Measurements from ENCODE around the gene MTG1. TPM values are rescaled to one million over a fixed set of nuclear protein-coding genes. Genes with fewer than 3 reads are reported as not detected.
"Not testable (repeated sequence)": the region's sequence is repeated elsewhere in the genome, so short reads cannot be mapped to it uniquely, and the experiment has no call there.

MTG1 gene
- total and polyA plus RNA-seq, 3 donors from 2014 or later, result 72.9 to 84.8 (median 76.1) TPM

DNA sequence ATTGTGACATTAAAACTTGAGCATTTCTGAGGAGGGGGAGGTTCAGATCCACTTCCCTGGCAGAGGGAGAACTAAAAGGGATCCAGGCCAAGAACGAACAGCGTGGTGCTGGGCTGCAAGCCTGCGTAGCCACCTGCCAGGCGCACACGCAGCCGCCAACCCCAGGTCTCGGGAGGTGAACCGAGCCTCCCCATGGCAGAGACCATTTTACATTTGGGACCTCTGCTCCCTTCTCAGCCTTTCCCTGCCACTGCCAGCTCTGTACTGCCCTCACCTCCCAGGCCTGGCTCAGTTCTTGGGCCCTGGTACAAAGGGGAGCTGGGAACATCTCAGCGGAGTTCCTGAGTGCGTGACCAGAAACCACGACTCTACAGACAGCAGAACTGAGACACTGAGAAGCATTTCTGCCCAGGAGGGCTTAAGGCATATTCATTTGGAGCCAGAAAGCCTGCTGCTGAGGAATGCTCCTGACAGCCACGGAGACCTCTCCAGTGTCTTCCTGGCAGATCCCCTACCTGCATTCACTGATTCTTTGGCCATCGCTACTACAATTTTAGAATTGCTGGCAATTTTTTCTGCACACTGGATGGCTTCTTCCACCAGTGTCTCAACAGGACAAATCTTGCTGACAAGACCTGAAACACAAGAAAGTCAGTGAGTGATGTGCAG is 28.4 kb upstream of the MTG1 start:
- no peak for DNase-seq
- intact Hi-C loops (cut with DNase I; ENCODE audit: low total_unique reads), result no loop called here
- 90% methylated on average over 12 to 13 of the region's 13 CpGs for WGBS, 2 donors
- H3K4me1 ChIP-seq, result no peaks in the 10 kb centered on the region
- no peaks in the 10 kb centered on the region for H3K36me3 ChIP-seq (ENCODE audit: low read depth, missing control alignments)
- H3K27me3 ChIP-seq, result no peaks in the 10 kb centered on the region
- no peak overlapping the region for H3K4me3 ChIP-seq
- no peak overlapping the region for H3K27ac ChIP-seq
- no peaks in the 10 kb centered on the region for H3K9me3 ChIP-seq
- TF ChIP-seq POLR2A (IDR thresholded peaks at IDR 0.05), result no peak
- TF ChIP-seq, protein P1, sequence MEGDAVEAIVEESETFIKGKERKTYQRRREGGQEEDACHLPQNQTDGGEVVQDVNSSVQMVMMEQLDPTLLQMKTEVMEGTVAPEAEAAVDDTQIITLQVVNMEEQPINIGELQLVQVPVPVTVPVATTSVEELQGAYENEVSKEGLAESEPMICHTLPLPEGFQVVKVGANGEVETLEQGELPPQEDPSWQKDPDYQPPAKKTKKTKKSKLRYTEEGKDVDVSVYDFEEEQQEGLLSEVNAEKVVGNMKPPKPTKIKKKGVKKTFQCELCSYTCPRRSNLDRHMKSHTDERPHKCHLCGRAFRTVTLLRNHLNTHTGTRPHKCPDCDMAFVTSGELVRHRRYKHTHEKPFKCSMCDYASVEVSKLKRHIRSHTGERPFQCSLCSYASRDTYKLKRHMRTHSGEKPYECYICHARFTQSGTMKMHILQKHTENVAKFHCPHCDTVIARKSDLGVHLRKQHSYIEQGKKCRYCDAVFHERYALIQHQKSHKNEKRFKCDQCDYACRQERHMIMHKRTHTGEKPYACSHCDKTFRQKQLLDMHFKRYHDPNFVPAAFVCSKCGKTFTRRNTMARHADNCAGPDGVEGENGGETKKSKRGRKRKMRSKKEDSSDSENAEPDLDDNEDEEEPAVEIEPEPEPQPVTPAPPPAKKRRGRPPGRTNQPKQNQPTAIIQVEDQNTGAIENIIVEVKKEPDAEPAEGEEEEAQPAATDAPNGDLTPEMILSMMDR (IDR thresholded peaks at IDR 0.05), result no peak

DNA sequence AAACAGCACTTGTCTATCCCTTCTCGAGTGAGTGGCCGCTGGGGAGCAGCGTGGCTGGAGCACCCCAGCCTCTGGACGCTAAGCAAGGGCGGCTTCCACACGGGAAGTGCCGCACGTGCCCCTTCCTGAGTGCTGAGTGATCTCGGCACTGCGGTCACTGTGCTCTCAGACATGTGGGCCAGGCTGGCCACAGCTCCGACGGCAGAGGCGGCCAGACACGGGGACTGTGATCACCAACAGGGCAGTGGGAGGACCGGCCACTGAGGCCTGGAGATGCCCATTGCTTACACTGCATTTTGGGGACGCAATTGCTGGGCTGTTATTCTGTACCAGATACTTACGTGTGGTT is 27.9 kb upstream of the MTG1 start:
- no peak for DNase-seq
- Histone ChIP-seq H3K4me3 (no peak overlapping the region), H3K36me3 (ENCODE audit: low read depth, missing control alignments) (no peaks in the 10 kb centered on the region), H3K9me3 (no peaks in the 10 kb centered on the region), H3K27me3 (no peaks in the 10 kb centered on the region), H3K4me1 (no peaks in the 10 kb centered on the region), H3K27ac (no peak overlapping the region)
- intact Hi-C loops (cut with DNase I; ENCODE audit: low total_unique reads), result no loop called here
- TF ChIP-seq, protein P1 (IDR thresholded peaks at IDR 0.05), result no peak
- no peak for TF ChIP-seq POLR2A (IDR thresholded peaks at IDR 0.05)
- 82 to 94% methylated on average over 9 to 17 of the region's 17 CpGs for WGBS, 2 donors

DNA sequence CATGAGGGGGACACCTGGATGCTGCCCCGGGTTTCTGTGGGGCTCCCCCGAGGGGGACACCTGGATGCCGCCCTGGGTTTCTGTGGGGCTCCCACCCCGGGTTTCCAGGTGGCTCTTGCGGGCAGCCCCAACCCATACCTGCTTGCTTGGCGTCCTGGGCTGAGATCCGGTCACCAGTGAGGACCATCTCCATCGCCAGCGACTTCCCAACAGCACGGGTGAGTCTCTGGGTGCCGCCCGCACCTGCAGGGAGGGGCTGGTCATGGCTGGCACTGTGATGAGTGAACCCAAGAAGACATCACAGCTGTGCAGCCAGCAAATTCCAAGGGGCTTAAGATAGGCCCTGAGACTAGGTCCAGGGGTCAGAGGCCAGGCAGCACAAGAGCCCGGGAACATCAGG is 27.2 kb upstream of the MTG1 start:
- Histone ChIP-seq H3K4me3 (no peak overlapping the region), H3K27ac (no peak overlapping the region), H3K36me3 (ENCODE audit: low read depth, missing control alignments) (no peaks in the 10 kb centered on the region), H3K9me3 (no peaks in the 10 kb centered on the region), H3K27me3 (no peaks in the 10 kb centered on the region), H3K4me1 (no peaks in the 10 kb centered on the region)
- WGBS, 2 donors, result 90 to 95% methylated on average over 1 to 13 of the region's 13 CpGs
- intact Hi-C loops (cut with DNase I; ENCODE audit: low total_unique reads), result no loop called here
- no peak for DNase-seq
- TF ChIP-seq, protein P1 (IDR thresholded peaks at IDR 0.05), result no peak
- no peak for TF ChIP-seq POLR2A (IDR thresholded peaks at IDR 0.05)

DNA sequence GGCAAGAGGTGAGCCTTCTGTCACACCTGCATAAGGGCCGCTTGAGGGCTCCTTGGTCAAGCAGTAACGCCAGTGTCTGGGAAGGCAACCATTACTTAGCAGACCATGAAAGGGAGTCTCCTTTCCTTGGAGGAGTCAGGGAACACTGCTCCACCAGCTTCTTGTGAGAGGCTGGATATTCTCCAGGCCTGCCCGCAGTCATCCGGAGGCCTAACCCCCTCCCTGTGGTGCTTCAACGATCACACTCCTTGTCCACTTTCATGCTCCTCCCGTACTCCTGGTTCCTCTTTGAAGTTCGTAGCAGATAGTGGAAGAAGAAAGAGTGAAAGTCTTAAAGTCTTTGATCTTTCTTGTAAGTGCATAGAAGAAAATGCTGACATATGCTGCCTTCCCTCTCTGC is 26.5 kb upstream of the MTG1 start:
- intact Hi-C loops (cut with DNase I; ENCODE audit: low total_unique reads); DNase-seq; H3K27ac ChIP-seq; H3K4me1 ChIP-seq; H3K9me3 ChIP-seq; H3K4me3 ChIP-seq; H3K36me3 ChIP-seq (ENCODE audit: low read depth, missing control alignments); H3K27me3 ChIP-seq: not testable (repeated sequence)
- WGBS, 2 donors, result 83 to 91% methylated on average over 2 to 3 of the region's 7 CpGs

DNA sequence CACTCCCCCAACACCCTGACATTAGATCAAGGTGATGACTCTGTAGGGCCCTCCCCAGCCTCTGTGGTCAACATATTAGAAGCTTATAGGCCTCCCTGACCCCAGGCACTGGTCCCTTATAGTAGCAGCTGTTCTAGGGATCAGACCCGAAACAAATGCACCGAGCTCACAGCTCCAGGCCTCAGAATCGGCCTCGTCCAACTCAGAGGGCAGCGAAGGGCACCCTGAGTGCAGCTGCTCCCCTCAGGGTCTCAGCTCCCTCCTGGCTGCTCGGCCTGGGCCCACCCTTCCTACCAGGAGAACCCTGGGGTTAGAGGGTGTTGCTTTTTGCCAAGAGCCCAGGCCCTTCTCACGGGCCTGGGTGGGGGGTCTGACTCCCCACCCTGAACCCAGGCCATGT is 25.8 kb upstream of the MTG1 start:
- TF ChIP-seq POLR2A (IDR thresholded peaks at IDR 0.05), result no peak
- TF ChIP-seq, protein P1 (IDR thresholded peaks at IDR 0.05), result no peak
- DNase-seq, result no peak
- 88 to 92% methylated on average over 6 to 7 of the region's 7 CpGs for WGBS, 2 donors
- intact Hi-C loops (cut with DNase I; ENCODE audit: low total_unique reads), result no loop called here
- Histone ChIP-seq H3K27ac (no peak overlapping the region), H3K4me1 (peaks cover 8% of the 10 kb centered on the region), H3K27me3 (no peaks in the 10 kb centered on the region), H3K36me3 (ENCODE audit: low read depth, missing control alignments) (no peaks in the 10 kb centered on the region), H3K4me3 (no peak overlapping the region), H3K9me3 (no peaks in the 10 kb centered on the region)
